Stimulated activated CD8-positive, alpha-beta memory T cell treated with anti-CD3 and anti-CD28 coated beads, Interleukin-12 subunit alpha, Interleukin-12 subunit beta, amount 100 ng/mL, for 24 hours (primary cell): ENCODE results near the gene ITGA11.

Experiments used
- DNase-seq: peaks from one replicate; pipeline ENCODE4 v3.0.0-alpha.2; 2020; ENCODE audit errors: extremely low read depth

ITGA11 gene

GRCh38 chr15:68431792-68432401 lies at the start of gene ITGA11:
TSS of gene ITGA11 (minus strand) at chr15:68432163. CDS start at chr15:68432066, 97 bp downstream.
- no peak for DNase-seq

GRCh38 chr15:68481321-68481720 lies 49.4 kb upstream of the ITGA11 start:
- no peak for DNase-seq

- no peak for DNase-seq
Observed at GRCh38 chr15:68480296-68480695, 48.3 kb upstream of the ITGA11 start.

- DNase-seq = no peak
Observed at GRCh38 chr15:68479870-68480269, 47.9 kb upstream of the ITGA11 start.

GRCh38 chr15:68479406-68479805 lies 47.4 kb upstream of the ITGA11 start:
- no peak for DNase-seq

GRCh38 chr15:68478853-68479252 lies 46.9 kb upstream of the ITGA11 start:
- DNase-seq = no peak

GRCh38 chr15:68475449-68475848 lies 43.5 kb upstream of the ITGA11 start:
- no peak for DNase-seq

- DNase-seq = no peak
Observed at GRCh38 chr15:68471541-68471940, 39.6 kb upstream of the ITGA11 start.

- DNase-seq = no peak
Observed at GRCh38 chr15:68470976-68471375, 39.0 kb upstream of the ITGA11 start.

- no peak for DNase-seq
Observed at GRCh38 chr15:68470049-68470742, 38.2 kb upstream of the ITGA11 start.

GRCh38 chr15:68469162-68470048 lies 37.4 kb upstream of the ITGA11 start:
- DNase-seq = no peak

- DNase-seq = no peak
Observed at GRCh38 chr15:68466876-68467275, 34.9 kb upstream of the ITGA11 start.

- no peak for DNase-seq
Observed at GRCh38 chr15:68465861-68466560, 34.0 kb upstream of the ITGA11 start.

GRCh38 chr15:68464448-68465090 lies 32.6 kb upstream of the ITGA11 start:
- no peak for DNase-seq

- no peak for DNase-seq
Observed at GRCh38 chr15:68463996-68464395, 32.0 kb upstream of the ITGA11 start.

GRCh38 chr15:68463444-68463843 lies 31.5 kb upstream of the ITGA11 start:
- DNase-seq = no peak

- no peak for DNase-seq
Observed at GRCh38 chr15:68460166-68460565, 28.2 kb upstream of the ITGA11 start.

GRCh38 chr15:68450192-68450591 lies 18.2 kb upstream of the ITGA11 start:
- DNase-seq = no peak

- DNase-seq = no peak
Observed at GRCh38 chr15:68449389-68449788, 17.4 kb upstream of the ITGA11 start.

GRCh38 chr15:68447976-68448755 lies 16.2 kb upstream of the ITGA11 start:
- DNase-seq = no peak

GRCh38 chr15:68447209-68447608 lies 15.2 kb upstream of the ITGA11 start:
- DNase-seq = no peak
